VCaP (cell line): Measurements from ENCODE around the gene ELSPBP1.

Experiments
- H3K27ac ChIP-seq: fragments of 450-650 bp; 2 replicates; pipeline ENCODE4 v1.5.1; 2017
- CTCF ChIP-seq: fragments of 450-650 bp; conservative IDR thresholded peaks from 2 replicates; pipeline ENCODE4 v1.5.1; 2017; ENCODE audit warnings: mild to moderate bottlenecking, moderate library complexity

Gene ELSPBP1

GRCh38 chr19:47998800-47999199 lies 4.4 kb downstream of the ELSPBP1 start:
- no peak overlapping the region for H3K27ac ChIP-seq
- TF ChIP-seq CTCF = no peak

- no peak overlapping the region for H3K27ac ChIP-seq
- no peak for TF ChIP-seq CTCF
Observed at GRCh38 chr19:48000846-48001245, 6.4 kb downstream of the ELSPBP1 start.

- H3K27ac ChIP-seq = no peak overlapping the region
- TF ChIP-seq CTCF = no peak
Observed at GRCh38 chr19:48004236-48004635, 9.8 kb downstream of the ELSPBP1 start.

GRCh38 chr19:48006762-48007161 lies 12.3 kb downstream of the ELSPBP1 start:
- TF ChIP-seq CTCF = 0 out of 2 replicates have a peak, but pooled peaks have one; percentile 22

GRCh38 chr19:48010932-48011758 lies 16.7 kb downstream of the ELSPBP1 start:
- TF ChIP-seq CTCF = no peak
- H3K27ac ChIP-seq = no peak overlapping the region

More at GRCh38 chr19:48006762-48007161, 12.3 kb downstream of the ELSPBP1 start:
- H3K27ac ChIP-seq = no peak overlapping the region

GRCh38 chr19:48020686-48021085 lies 26.3 kb downstream of the ELSPBP1 start:
- no peak overlapping the region for H3K27ac ChIP-seq

GRCh38 chr19:48023011-48023410 lies 28.6 kb downstream of the ELSPBP1 start:
- no peak for TF ChIP-seq CTCF
- no peak overlapping the region for H3K27ac ChIP-seq

More at GRCh38 chr19:48020686-48021085, 26.3 kb downstream of the ELSPBP1 start:
- no peak for TF ChIP-seq CTCF
